Pancreas (tissue), 10 donors: ENCODE data around the gene ETFBKMT. TPM values are rescaled to one million over a fixed set of nuclear protein-coding genes. Genes with fewer than 3 reads are reported as not detected.

Source experiments
- ATAC-seq, 4 donors: fragments of 200-7000 bp; cut with Tn5 transposase; one replicate each; pipeline versions ENCODE4 v1.8.0 to v1.9.1; 2020; ENCODE audit warnings: mild to moderate bottlenecking in 4 of 4, moderate library complexity in 4 of 4
- DNase-seq, 6 donors: peaks; one replicate each; pipeline ENCODE4 v3.0.0-alpha.2; 2020
- FAIRE-seq: peaks from 2 replicates; lab custom pipeline; 2012; peaks lifted over from hg19 to GRCh38; lab: Jason Lieb, UNC
- H3K27ac ChIP-seq, 4 donors: fragments of 200-600 bp; sonication (generic); 1 replicate in 3 of 4; 2 replicates in 1 of 4; pipeline versions ENCODE4 v1.5.0 to v1.8.0; 2020
- H3K27me3 ChIP-seq, 4 donors: fragments of 200-600 bp; one replicate each; pipeline ENCODE4 v1.8.0; 2021
- H3K36me3 ChIP-seq, 3 donors: fragments of 200-600 bp; sonication (generic) in 1 of 3; one replicate each; pipeline versions ENCODE4 v1.5.0 to v1.8.0; 2020 to 2021
- H3K4me1 ChIP-seq, 3 donors: fragments of 200-600 bp; one replicate each; pipeline ENCODE4 v1.8.0; 2021
- H3K4me3 ChIP-seq, 4 donors: fragments of 200-600 bp; sonication (generic) in 2 of 4; one replicate each; pipeline versions ENCODE4 v1.5.0 to v1.8.0; 2020 to 2021
- H3K9me3 ChIP-seq, 4 donors: fragments of 200-600 bp; one replicate each; pipeline ENCODE4 v1.8.0; 2021
- CTCF ChIP-seq, 4 donors: fragments of 200-600 bp; sonication (generic) in 3 of 4; IDR thresholded peaks; one replicate each; pipeline versions ENCODE4 v1.5.0 to v1.8.0; 2021; ENCODE audit warnings: antibody characterized with exemption in 4 of 4
- WGBS, 2 donors: extraction: QIAGEN DNeasy Blood & Tissue Kit; methylation state at CpG; one replicate each; pipeline ENCODE4 v1.1.7; 2013; 5-methylcytosine and 5-hydroxymethylcytosine counted together
- intact Hi-C, 3 donors: fragments of 100-400 bp; cut with DNase I; formaldehyde crosslinking; loops; one replicate each; pipeline versions ENCODE4 v1.11.1 to v1.14.2; 2022
- polyA plus RNA-seq, 2 donors: library from polyadenylated mRNA; stranded (reverse); fragments of 200-250 nt; gene quantifications; one replicate each; pipeline ENCODE4 v1.2.3, GENCODE V29; 2013
- total RNA-seq, 6 donors: library from RNA; stranded (reverse); fragmentation: NEBNext Ultra II Directional in 4 of 6; extraction: Animal tissue kit (Norgen Biotek cat#: 25700) in 4 of 6; gene quantifications; one replicate each; pipeline versions ENCODE4 v1.2.1 to v1.2.4, GENCODE V29; 2021 to 2023
- donor health status: healthy with polysubstance abuse.
- donor health status: DM: no; HTN: no; CAD: no; lungs with moderate emphysema.
- donor health status: DM: no; HTN: no; CAD: no.
- donor health status: control.
- donor health status: control.
- donor health status: Bipolar disorder and iron deficiency.
- donor health status: DM: yes; HTN: yes; CAD: no.
- donor health status: DM: no; HTN: no; CAD: no.
- donor health status: DM: no; HTN: no; CAD: no.
- donor health status: DM: yes; HTN: yes; CAD: no.

The ETFBKMT gene
- total RNA-seq (1 to 10 TPM; 2.0 to 4.6 (median 3.1) TPM), polyA plus RNA-seq (1 to 10 TPM; 1.8 to 2.8 TPM)

- intact Hi-C loops, result loop anchor here in 1 of 3 donors (10.0 kb wide), 1 partner anchor 645 kb away; no protein-coding TSS in a partner anchor
- H3K9me3 ChIP-seq, result no peaks in the 10 kb centered on the region
- 1% methylated on average over 47 of the region's 47 CpGs for WGBS, 2 donors
- H3K4me1 ChIP-seq, result peaks cover 0 to 19% (median 18%) of the 10 kb centered on the region in 3 donors
- H3K4me3 ChIP-seq, result peak within 1 kb of the TSS; percentile 38 to 76 (median 45)
- peak in 3 of 4 donors; percentile 20 to 37 (median 34) for TF ChIP-seq CTCF (IDR thresholded peaks at IDR 0.05)
- FAIRE-seq (no peak), ATAC-seq (peak; percentile 91 to 96 (median 93)), DNase-seq (peak; percentile 89 to 95 (median 94))
- peak within 1 kb of the TSS; percentile 85 to 97 (median 90) for H3K27ac ChIP-seq
- H3K27me3 ChIP-seq, result no peaks in the 10 kb centered on the region
- H3K36me3 ChIP-seq, result peaks cover 0 to 2% (median 0%) of the 10 kb centered on the region in 3 donors
Measured at GRCh38 chr12:31659087-31659942, at the start of gene ETFBKMT. Gene ETFBKMT, plus strand, starts transcription at chr12:31659688. Its CDS starts 2,266 bp downstream, at chr12:31661954.

GRCh38 chr12:31612819-31613218 lies 46.7 kb upstream of the ETFBKMT start:
- DNase-seq (no peak), ATAC-seq (no peak), FAIRE-seq (no peak)
- H3K27me3 ChIP-seq, result no peaks in the 10 kb centered on the region
- H3K36me3 ChIP-seq, result no peaks in the 10 kb centered on the region
- no peak overlapping the region for H3K4me3 ChIP-seq
- no peak overlapping the region for H3K27ac ChIP-seq
- WGBS, 2 donors, result 83 to 85% methylated on average over 2 of the region's 2 CpGs
- intact Hi-C loops, result no loop called here
- H3K4me1 ChIP-seq, result no peaks in the 10 kb centered on the region
- TF ChIP-seq CTCF (IDR thresholded peaks at IDR 0.05), result no peak
- H3K9me3 ChIP-seq, result no peaks in the 10 kb centered on the region

- Histone ChIP-seq H3K9me3 (no peaks in the 10 kb centered on the region), H3K27ac (peak overlapping the region in 1 of 4 donors; percentile 23), H3K4me3 (no peak overlapping the region), H3K27me3 (no peaks in the 10 kb centered on the region), H3K4me1 (no peaks in the 10 kb centered on the region), H3K36me3 (no peaks in the 10 kb centered on the region)
- intact Hi-C loops, result no loop called here
- TF ChIP-seq CTCF (IDR thresholded peaks at IDR 0.05), result no peak
- FAIRE-seq (no peak), ATAC-seq (peak in 1 of 4 donors; percentile 40), DNase-seq (no peak)
- 84 to 93% methylated on average over 3 of the region's 3 CpGs for WGBS, 2 donors
Measured at GRCh38 chr12:31618228-31619025, 41.1 kb upstream of the ETFBKMT start.

GRCh38 chr12:31620311-31620710 lies 39.2 kb upstream of the ETFBKMT start:
- Histone ChIP-seq H3K27ac (no peak overlapping the region), H3K9me3 (no peaks in the 10 kb centered on the region), H3K4me3 (no peak overlapping the region), H3K4me1 (no peaks in the 10 kb centered on the region), H3K36me3 (no peaks in the 10 kb centered on the region), H3K27me3 (no peaks in the 10 kb centered on the region)
- DNase-seq (no peak), FAIRE-seq (no peak), ATAC-seq (no peak)
- TF ChIP-seq CTCF (IDR thresholded peaks at IDR 0.05), result no peak
- intact Hi-C loops, result no loop called here
- WGBS, 2 donors, result 73 to 97% methylated on average over 2 of the region's 2 CpGs
